Upper lobe of left lung (tissue), 6 donors: ENCODE results near the gene EGFLAM. TPM values are rescaled to one million over a fixed set of nuclear protein-coding genes. Genes with fewer than 3 reads are reported as not detected.

Source experiments
- ATAC-seq, 2 donors: fragments of 200-7000 bp; cut with Tn5 transposase; one replicate each; pipeline ENCODE4 v1.9.1; 2022; ENCODE audit warnings: mild to moderate bottlenecking in 2 of 2, moderate library complexity in 2 of 2; ENCODE audit not compliant: low FRiP score in 2 of 2
- DNase-seq, 2 donors: peaks; one replicate each; pipeline ENCODE4 v3.0.0-alpha.2; 2019 to 2020
- H3K27ac ChIP-seq, 4 donors: fragments of 200-600 bp; sonication (generic); one replicate each; pipeline ENCODE4 v1.5.1; 2016 to 2019
- H3K27me3 ChIP-seq, 4 donors: fragments of 200-600 bp; sonication (generic); one replicate each; pipeline ENCODE4 v1.5.1; 2017 to 2019
- H3K36me3 ChIP-seq, 4 donors: fragments of 200-600 bp; sonication (generic); one replicate each; pipeline ENCODE4 v1.5.1; 2016 to 2019
- H3K4me1 ChIP-seq, 4 donors: fragments of 200-600 bp; sonication (generic); one replicate each; pipeline ENCODE4 v1.5.1; 2018 to 2019
- H3K4me3 ChIP-seq, 4 donors: fragments of 200-600 bp; sonication (generic); one replicate each; pipeline ENCODE4 v1.5.1; 2017 to 2019; ENCODE audit warnings: mild to moderate bottlenecking in 2 of 4, moderate library complexity in 1 of 4
- H3K9me3 ChIP-seq, 4 donors: fragments of 200-600 bp; sonication (generic); one replicate each; pipeline ENCODE4 v1.5.1; 2018 to 2019
- EP300 ChIP-seq, 4 donors: sonication (generic); formaldehyde crosslinking; IDR thresholded peaks; one replicate each; pipeline ENCODE4 v1.5.1; 2017; ENCODE audit warnings: antibody characterized with exemption in 4 of 4, control low read depth in 2 of 4
- POLR2A ChIP-seq, 4 donors: fragments of 450-650 bp; IDR thresholded peaks; one replicate each; pipeline ENCODE4 v1.5.1; 2016 to 2017; ENCODE audit warnings: antibody characterized with exemption in 4 of 4, mild to moderate bottlenecking in 2 of 4
- POLR2AphosphoS5 ChIP-seq, 2 donors: sonication (generic); formaldehyde crosslinking; IDR thresholded peaks; one replicate each; pipeline ENCODE4 v1.5.1; 2017; ENCODE audit warnings: antibody characterized with exemption in 2 of 2
- WGBS, 2 donors: methylation state at CpG; one replicate each; pipeline ENCODE4 v1.1.5; 2017 to 2018; 5-methylcytosine and 5-hydroxymethylcytosine counted together
- total RNA-seq, 6 donors: library from RNA; depleted of rRNA in 4 of 6; stranded (reverse); fragments of >200 nt in 4 of 6; gene quantifications; one replicate each; pipeline versions ENCODE4 v1.1.0 to v1.2.1, GENCODE V29; 2016 to 2021
- TF ChIP-seq, protein P1 (sequence below), 6 experiments: fragments of 450-650 bp in 4 of 6; fragments of 200-600 bp in 2 of 6; sonication (generic) in 2 of 6; IDR thresholded peaks; one replicate each; pipeline ENCODE4 v1.5.1; 2016 to 2019; ENCODE audit warnings: antibody characterized with exemption in 6 of 6
- donor health status: DM: no; HTN: no; CAD: no; lungs with moderate emphysema.
- donor health status: DM: no; HTN: yes; CAD: no; lungs with severe emphysema.

EGFLAM gene
- total RNA-seq, 6 donors from 2014 or later, result 0.22 to 5.2 (median 1.6) TPM; not detected in 2

DNA sequence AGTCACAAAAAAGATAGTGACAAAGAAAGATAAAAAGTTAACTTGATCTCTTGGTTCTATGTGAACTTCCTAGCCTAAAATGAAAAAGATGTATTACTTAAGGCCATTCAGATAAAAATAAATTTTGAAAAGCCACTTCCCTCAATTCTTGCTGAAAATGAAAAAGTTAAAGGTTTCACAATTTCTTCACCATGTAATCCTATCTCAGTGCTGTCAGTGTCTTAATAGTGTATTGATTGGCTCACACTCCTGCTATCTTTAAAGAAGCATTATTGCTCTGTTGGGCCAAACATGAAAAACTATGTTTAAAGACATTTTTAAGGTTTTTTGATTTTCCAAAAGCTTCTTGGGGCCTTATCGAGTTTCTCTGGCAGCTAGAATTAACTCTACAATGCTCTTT is 18.1 kb upstream of the EGFLAM start:
- DNase-seq (no peak), ATAC-seq (no peak)
- Histone ChIP-seq H3K27me3 (no peaks in the 10 kb centered on the region), H3K36me3 (no peaks in the 10 kb centered on the region), H3K9me3 (peaks cover 0 to under 1% (median under 1%) of the 10 kb centered on the region in 4 donors), H3K27ac (no peak overlapping the region), H3K4me1 (no peaks in the 10 kb centered on the region), H3K4me3 (no peak overlapping the region)
- no peak for TF ChIP-seq EP300 (IDR thresholded peaks at IDR 0.05)
- TF ChIP-seq POLR2AphosphoS5 (IDR thresholded peaks at IDR 0.05), result no peak
- TF ChIP-seq POLR2A (IDR thresholded peaks at IDR 0.05), result no peak
- TF ChIP-seq, protein P1, sequence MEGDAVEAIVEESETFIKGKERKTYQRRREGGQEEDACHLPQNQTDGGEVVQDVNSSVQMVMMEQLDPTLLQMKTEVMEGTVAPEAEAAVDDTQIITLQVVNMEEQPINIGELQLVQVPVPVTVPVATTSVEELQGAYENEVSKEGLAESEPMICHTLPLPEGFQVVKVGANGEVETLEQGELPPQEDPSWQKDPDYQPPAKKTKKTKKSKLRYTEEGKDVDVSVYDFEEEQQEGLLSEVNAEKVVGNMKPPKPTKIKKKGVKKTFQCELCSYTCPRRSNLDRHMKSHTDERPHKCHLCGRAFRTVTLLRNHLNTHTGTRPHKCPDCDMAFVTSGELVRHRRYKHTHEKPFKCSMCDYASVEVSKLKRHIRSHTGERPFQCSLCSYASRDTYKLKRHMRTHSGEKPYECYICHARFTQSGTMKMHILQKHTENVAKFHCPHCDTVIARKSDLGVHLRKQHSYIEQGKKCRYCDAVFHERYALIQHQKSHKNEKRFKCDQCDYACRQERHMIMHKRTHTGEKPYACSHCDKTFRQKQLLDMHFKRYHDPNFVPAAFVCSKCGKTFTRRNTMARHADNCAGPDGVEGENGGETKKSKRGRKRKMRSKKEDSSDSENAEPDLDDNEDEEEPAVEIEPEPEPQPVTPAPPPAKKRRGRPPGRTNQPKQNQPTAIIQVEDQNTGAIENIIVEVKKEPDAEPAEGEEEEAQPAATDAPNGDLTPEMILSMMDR (IDR thresholded peaks at IDR 0.05), result no peak
- WGBS, 2 donors, result 33 to 55% methylated on average over 1 of the region's 1 CpG

DNA sequence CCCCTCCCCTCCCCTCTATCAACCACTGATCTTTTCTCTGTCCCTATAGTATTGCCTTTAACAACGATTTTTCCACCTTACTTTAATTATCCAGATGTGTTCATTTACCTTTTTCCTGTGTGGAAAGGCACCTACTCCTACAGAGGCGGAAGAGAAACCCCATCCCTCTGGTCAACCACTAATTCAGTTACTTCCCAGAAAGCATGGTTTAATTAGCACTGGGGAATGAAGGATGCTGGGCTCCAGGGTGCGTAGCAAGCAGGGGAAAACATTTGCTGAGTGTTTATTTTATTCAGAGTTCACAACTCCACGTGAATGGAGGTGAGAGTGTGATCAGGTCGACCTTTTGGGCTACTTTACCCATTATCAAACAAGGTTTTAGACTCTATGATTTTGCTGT is 16.7 kb upstream of the EGFLAM start:
- Histone ChIP-seq H3K27ac (no peak overlapping the region), H3K4me1 (no peaks in the 10 kb centered on the region), H3K9me3 (no peaks in the 10 kb centered on the region), H3K36me3 (no peaks in the 10 kb centered on the region), H3K27me3 (no peaks in the 10 kb centered on the region), H3K4me3 (no peak overlapping the region)
- DNase-seq (no peak), ATAC-seq (no peak)
- WGBS, 2 donors, result 52 to 58% methylated on average over 5 of the region's 5 CpGs
- TF ChIP-seq POLR2A (IDR thresholded peaks at IDR 0.05) (no peak), POLR2AphosphoS5 (IDR thresholded peaks at IDR 0.05) (no peak), EP300 (IDR thresholded peaks at IDR 0.05) (no peak)
- TF ChIP-seq, protein P1 (IDR thresholded peaks at IDR 0.05), result no peak

DNA sequence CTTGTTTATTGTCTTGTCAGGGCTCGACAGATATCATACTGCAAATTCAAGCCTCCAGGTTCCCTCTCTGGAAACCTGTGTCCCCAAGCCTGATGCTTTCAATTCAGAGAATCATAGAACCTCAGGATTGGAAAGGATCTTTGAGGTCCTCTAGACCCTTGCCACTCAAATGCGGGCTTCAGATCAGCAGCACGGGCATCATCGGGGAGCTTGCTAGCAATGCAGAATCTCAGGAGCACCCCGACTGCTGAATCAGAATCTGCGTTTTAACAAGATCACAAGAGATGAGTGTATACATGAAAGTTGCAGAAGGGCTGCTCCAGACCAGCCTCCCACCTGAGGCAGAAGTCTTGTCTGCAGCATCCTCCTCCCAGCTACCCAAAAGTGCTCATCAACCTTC is 13.1 kb upstream of the EGFLAM start:
- WGBS, 2 donors, result 89 to 93% methylated on average over 4 to 6 of the region's 6 CpGs
- H3K27me3 ChIP-seq, result no peaks in the 10 kb centered on the region
- H3K36me3 ChIP-seq, result no peaks in the 10 kb centered on the region
- ATAC-seq (no peak), DNase-seq (no peak)
- no peak overlapping the region for H3K4me3 ChIP-seq
- no peaks in the 10 kb centered on the region for H3K9me3 ChIP-seq
- H3K27ac ChIP-seq, result no peak overlapping the region
- no peaks in the 10 kb centered on the region for H3K4me1 ChIP-seq
- TF ChIP-seq POLR2A (IDR thresholded peaks at IDR 0.05), result no peak
- TF ChIP-seq EP300 (IDR thresholded peaks at IDR 0.05), result no peak
- TF ChIP-seq, protein P1 (IDR thresholded peaks at IDR 0.05), result no peak
- TF ChIP-seq POLR2AphosphoS5 (IDR thresholded peaks at IDR 0.05), result no peak

GRCh38 chr5:38249301-38249700 is 9.1 kb upstream of the EGFLAM start:
- no peak for DNase-seq
- Histone ChIP-seq H3K4me3 (no peak overlapping the region), H3K27me3 (no peaks in the 10 kb centered on the region), H3K9me3 (no peaks in the 10 kb centered on the region), H3K36me3 (no peaks in the 10 kb centered on the region), H3K27ac (no peak overlapping the region), H3K4me1 (no peaks in the 10 kb centered on the region)
- WGBS, 2 donors, result 48 to 65% methylated on average over 1 of the region's 1 CpG
- no peak for ATAC-seq
- TF ChIP-seq POLR2A (IDR thresholded peaks at IDR 0.05), result no peak
- TF ChIP-seq, protein P1 (IDR thresholded peaks at IDR 0.05), result no peak
- TF ChIP-seq POLR2AphosphoS5 (IDR thresholded peaks at IDR 0.05), result no peak
- TF ChIP-seq EP300 (IDR thresholded peaks at IDR 0.05), result no peak

DNA sequence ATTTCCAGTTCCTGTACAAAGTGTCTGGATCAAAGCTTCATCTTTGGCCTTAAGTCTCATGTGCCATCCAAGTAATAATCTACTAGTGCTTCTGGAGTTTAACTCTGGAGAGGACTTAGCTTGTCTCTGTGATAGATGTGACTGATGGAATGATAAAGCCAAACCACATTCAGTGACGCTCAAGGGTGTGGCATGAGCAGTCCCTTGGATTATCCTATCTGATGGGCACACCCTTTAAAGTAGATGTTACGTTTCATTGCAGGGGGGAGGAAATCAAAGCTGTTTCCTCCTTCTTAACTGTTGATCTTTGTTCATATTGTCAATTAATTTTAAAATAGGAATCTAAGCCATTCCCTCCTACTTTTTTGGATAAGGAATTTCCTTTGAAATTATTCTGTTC is 8.5 kb upstream of the EGFLAM start:
- WGBS, 2 donors, result 61 to 75% methylated on average over 2 of the region's 2 CpGs
- ATAC-seq, result no peak
- DNase-seq, result no peak

More for the DNA sequence above, 8.5 kb upstream of the EGFLAM start:
- Histone ChIP-seq H3K36me3 (no peaks in the 10 kb centered on the region), H3K9me3 (no peaks in the 10 kb centered on the region), H3K4me3 (no peak overlapping the region), H3K27ac (no peak overlapping the region), H3K4me1 (no peaks in the 10 kb centered on the region), H3K27me3 (no peaks in the 10 kb centered on the region)
- TF ChIP-seq EP300 (IDR thresholded peaks at IDR 0.05) (no peak), POLR2A (IDR thresholded peaks at IDR 0.05) (no peak), POLR2AphosphoS5 (IDR thresholded peaks at IDR 0.05) (no peak)
- TF ChIP-seq, protein P1 (IDR thresholded peaks at IDR 0.05), result no peak
